Stimulated activated CD4-positive, alpha-beta T cell treated with anti-CD3 and anti-CD28 coated beads, Interleukin-15, amount 100 ng/mL, for 1 hour (primary cell): ENCODE data around the gene TMEM119.

Experiments
- DNase-seq, 2 donors: peaks; one replicate each; pipeline ENCODE4 v3.0.0-alpha.2; 2020; ENCODE audit warnings: low read depth in 1 of 2, low spot score in 1 of 2

Gene TMEM119

DNA sequence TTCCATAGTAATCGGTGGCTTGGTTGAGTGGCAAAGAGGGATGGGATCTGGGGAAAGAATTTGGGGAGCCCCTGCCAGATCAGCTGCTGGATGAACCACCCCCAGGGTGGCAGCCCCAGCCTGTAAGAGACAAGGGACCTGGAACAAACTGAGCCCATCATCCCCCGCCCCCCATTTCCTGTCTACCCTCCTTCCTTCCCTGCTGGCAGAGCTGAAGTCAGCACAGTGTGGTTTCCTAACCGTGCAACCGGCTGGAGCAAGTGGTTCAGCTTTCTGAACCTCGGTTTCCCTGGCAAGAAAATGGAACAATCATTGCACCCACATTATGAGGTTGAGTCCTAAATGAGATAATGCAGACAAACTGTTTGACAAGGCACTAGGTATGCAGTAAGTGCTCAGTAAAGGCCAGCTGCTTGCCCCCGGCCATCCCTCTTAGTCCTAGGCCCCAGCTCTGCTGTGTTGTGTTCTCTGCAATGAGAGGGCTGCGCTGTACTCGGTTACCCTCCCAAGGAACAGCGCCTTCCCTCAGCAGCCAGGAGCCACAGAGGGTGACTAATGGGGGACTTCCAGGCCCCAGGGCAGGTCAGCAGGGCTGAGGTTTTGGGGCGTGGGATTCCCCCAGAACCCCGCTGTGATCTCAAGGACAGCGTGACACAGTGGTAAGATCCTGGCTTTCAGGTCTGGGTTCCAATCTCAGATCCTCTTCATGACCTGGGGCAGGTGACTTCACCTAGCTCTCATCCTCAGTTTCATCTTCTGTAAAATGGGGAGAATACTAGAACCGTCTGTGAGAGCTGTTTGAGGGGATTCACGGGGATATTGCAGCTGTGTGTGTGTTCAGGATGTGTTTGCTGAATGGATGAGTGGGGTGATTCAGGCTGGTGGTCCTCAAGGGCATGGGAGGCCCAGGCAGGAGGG is 19.3 kb upstream of the TMEM119 start:
- peak; percentile 56 to 60 for DNase-seq

- DNase-seq, result no peak
Observed at GRCh38 chr12:108616359-108616758, 18.5 kb upstream of the TMEM119 start.

DNA sequence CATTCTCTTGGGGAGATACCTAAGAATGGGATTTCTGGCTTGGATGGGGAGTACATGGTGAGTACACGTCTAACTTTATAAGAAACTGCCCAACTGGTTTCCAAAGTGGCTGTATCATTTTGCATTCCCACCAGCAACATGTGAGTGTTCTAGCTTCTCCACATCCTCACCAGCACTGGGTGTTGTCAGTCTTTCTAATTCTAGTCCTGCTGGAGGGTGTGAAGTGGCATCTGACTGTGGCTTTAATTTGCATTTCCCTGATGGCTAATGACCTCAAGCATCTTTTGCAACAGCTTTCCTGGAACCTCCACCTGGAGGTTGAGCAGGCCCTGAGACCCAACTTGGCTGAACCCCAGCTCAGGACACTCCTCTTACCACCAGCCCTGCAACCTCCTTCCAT is 18.0 kb upstream of the TMEM119 start:
- no peak for DNase-seq

DNA sequence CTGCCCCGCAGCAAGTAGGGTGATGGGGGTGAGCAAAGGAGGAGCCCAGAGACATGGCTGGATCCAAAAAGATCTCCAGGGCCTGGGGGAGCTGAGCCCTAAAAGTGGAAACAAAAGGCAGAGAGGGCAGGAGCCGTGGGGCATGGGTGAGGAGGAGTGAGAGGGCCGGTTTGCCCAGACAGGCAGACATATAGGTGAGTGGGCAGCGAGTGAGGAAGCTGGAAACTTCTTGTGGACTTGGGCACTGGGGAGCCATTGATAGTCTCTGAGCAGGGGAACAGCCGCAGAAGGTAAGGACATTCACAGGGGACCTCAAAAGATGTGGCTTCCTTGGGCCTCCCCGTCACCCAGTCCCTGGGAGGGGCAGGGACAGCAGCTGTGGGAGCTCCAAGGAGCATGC is 16.8 kb upstream of the TMEM119 start:
- no peak for DNase-seq

- DNase-seq, result no peak
Observed at GRCh38 chr12:108614041-108614440, 16.2 kb upstream of the TMEM119 start.

- no peak for DNase-seq
Observed at GRCh38 chr12:108613548-108613947, 15.7 kb upstream of the TMEM119 start.

- no peak for DNase-seq
Observed at GRCh38 chr12:108612788-108613282, 15.0 kb upstream of the TMEM119 start.

DNA sequence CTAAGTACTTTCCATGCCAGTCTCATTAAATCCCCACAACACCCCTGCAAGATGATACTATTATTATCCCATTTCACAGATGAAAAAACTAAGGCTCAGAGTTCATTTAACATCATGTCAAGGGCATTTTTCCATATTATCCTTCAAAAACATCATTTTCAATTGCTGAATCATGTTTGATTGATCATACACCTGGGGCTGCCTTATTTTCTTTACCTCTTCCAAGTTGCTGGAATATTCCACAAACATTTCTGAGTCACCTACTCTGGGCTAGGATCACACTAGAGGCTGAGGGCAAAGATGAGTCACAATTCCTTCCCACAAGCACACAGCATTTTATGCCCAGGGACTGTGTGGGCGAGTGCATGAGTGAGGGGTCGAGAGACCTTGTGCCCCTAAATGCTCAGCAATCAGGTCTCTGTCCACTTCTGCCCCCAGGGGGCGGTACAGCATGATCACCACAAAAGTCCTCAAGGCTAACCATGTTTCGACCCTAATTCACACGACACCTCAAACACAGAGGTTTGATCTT is 14.1 kb upstream of the TMEM119 start:
- DNase-seq, result peak in 1 of 2 donors; percentile 7

GRCh38 chr12:108610856-108611605 is 13.1 kb upstream of the TMEM119 start:
- no peak for DNase-seq

DNA sequence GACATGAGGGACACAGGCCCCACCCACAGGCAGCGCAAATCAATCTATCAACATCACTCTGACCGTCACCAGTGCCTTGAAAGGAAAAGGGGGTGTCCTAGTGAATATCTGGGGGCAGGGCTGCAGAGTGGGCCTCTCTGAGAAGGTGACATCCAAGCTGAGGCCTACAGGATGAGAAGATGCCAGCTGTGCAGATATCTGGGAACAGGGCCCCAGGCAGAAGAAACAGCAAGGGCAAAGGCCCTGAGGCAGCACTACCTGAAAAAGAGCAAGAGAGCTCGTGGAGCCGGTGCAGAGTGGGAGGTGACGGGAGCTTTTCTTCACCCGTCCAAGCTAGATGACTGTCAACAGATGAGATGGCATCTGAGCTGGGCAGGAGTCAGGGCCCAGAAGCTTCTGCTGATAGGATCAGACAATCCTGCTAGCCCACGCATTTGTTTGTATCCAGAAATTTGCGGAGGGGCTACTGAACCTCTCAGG is 12.5 kb upstream of the TMEM119 start:
- DNase-seq, result no peak

GRCh38 chr12:108609537-108610335 is 11.9 kb upstream of the TMEM119 start:
- DNase-seq, result no peak

DNA sequence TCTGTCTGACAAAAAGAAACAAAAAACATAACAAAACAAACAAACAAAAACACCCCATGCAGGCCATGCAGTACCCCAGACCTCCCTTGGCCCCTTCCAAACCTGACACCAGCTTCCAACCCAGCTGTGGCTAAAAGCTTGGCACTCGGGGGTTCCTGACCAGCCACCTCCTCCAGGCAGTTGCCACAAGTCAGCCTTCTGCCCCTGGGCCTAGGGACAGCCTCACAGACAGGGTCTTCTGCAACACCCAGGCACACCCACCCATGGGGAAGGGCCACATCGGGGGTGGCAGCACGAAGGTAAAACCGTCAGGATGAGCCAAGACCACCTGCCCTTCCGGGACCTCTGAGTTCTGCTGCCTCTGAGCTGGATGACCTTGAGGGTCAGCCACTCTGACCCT is 10.7 kb upstream of the TMEM119 start:
- DNase-seq, result no peak

GRCh38 chr12:108607981-108608600 is 10.2 kb upstream of the TMEM119 start:
- no peak for DNase-seq

DNA sequence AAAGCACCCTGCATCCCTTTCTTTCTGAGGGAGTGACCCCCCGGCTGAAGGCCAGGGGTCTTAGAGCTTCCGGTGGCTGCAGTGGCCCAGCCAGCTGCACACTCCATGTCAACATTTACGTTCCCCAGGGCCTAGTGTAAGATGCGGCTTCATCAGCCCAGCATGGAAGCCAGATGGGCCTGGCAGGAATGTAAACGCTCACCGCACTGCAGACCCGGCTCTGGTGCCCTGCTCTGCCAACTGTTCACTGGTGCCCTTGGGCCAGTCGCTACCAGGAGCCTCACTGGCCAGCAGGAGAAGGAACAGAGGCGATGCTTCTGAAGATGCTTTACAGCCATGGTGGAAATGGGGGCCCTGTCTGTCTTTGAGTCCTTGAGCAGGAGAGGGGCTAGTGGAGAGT is 8.6 kb upstream of the TMEM119 start:
- DNase-seq, result no peak

DNA sequence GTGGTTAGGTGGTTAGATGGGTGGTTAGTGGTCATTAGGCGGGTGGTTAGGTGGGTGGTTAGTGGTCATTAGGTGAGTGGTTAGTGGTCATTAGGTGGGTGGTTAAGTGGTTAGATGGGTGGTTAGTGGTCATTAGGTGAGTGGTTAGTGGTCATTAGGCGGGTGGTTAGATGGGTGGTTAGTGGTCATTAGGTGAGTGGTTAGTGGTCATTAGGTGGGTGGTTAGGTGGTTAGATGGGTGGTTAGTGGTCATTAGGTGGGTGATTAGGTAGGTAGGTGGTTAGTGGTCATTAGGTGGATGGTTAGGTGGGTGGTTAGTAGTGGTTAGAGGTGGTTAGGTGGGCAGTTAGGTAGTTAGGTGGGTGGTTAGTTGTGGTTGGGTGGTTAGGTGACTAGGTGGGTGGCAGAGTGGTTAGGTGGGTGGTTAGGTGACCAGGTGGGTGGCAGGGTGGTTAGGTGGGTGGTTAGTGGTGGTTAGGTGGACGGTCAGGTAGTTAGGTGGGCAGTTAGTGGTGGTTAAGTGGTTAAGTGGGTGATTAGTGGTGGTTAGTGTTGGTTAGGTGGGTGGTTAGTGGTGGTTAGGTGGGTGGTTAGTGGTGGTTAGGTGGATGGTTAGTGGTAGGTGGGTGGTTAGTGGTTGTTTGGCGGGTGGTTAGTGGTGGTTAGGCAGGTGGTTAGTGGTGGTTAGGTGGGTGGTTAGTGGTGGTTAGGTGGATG is 8.0 kb upstream of the TMEM119 start:
- DNase-seq, result no peak

DNA sequence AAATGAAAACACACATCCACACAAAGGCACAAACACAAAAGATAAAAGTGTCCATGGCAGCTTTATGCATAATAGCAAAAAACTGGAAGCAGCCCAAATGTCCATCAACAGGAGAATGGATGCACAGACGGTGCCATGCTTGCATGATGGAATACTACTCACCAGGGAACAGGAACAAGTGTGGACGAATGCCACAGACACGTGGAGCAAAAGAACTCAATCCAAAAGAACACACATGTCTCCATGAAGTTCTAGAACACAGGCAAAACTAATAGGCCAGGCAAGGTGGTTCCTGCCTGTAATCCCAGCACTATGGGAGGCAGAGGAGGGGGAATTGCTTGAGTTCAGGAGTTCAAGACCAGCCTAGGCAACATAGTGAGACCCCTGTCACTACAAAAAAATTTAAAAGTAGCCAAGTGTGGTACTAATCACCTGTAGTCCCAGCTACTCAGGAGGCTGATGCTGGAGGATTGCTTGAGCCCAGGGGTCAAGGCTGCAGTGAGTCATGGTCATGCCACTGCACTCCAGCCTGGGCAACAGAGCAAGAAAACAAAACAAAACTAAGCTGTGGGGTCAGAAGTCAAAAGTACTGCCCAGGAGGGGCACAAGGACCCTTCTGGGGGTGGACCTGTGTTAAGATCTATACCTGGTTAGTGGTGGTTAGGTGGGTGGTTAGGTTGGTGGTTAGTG is 7.3 kb upstream of the TMEM119 start:
- no peak for DNase-seq

DNA sequence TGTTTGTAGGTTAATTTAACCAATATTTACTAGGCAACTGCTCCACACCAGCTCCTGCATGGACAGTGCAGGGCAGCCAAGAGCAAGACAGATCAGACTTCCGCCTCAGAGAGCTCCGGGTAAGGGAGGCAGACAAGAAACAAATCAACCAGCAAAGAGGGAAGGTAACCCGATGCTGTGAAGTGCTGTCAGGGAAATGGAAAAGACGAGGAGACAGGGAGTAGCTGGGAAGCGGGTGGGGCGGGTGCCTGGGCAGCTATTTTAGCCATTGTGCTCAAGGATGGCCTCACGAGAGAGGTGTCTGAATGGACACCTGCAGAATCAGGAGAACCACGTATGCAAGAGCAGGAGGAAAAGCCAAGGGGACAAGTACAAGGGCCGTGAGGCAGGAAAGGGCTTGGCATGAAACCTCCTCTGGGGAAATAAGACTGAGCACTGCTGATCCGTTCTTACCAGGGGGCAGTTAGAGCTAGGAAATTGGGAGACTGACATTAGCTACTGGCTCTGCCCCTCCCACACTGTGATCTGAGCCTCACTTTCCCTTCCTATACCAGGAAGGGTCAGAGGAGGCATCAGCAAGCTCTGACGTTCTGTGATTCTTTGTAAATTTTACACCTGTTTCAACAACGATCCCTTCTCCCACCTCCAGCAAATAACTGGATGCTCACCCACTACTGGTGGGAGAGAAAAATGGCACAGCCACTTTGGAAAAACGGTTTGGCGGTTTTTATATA is 6.5 kb upstream of the TMEM119 start:
- DNase-seq, result no peak

GRCh38 chr12:108603743-108604142 is 5.9 kb upstream of the TMEM119 start:
- DNase-seq, result no peak
